OCI-LY1 (cell line): ENCODE measurements around the gene CHST11.

Source experiments
- CTCF ChIP-seq: fragments of 200-600 bp; sonication (generic), shearing (Covaris generic); IDR thresholded peaks from 2 replicates; pipeline ENCODE4 v1.5.1; 2017; ENCODE audit warnings: mild to moderate bottlenecking, antibody characterized with exemption, low read length, moderate library complexity, mixed read lengths
- EZH2 ChIP-seq: fragments of 200-600 bp; sonication (generic), shearing (Covaris generic); IDR thresholded peaks from 2 replicates; pipeline ENCODE4 v1.8.0; 2017; ENCODE audit warnings: borderline replicate concordance, mixed run types, mild to moderate bottlenecking, antibody characterized with exemption, low read length, moderate library complexity, mixed read lengths

GRCh38 chr12:104802208-104802607, 345.5 kb downstream of the CHST11 start:
- TF ChIP-seq CTCF (no peak), EZH2 (no peak)
